Mesenchymal stem cell (in vitro differentiated cells and primary cell): ENCODE data around the gene ZNF578.
"Not testable (repeated sequence)": the region's sequence is repeated elsewhere in the genome, so short reads cannot be mapped to it uniquely, and the experiment has no call there.

ENCODE experiments used
- DNase-seq: peaks from one replicate; pipeline ENCODE4 v3.0.0-alpha.2; 2013
- H2AFZ ChIP-seq: one replicate; pipeline ENCODE4 v1.6.1; 2013; ENCODE audit warnings: low read depth, mild to moderate bottlenecking, control low read depth, inconsistent platforms, low read length, moderate library complexity
- H2AK5ac ChIP-seq: 2 replicates; pipeline ENCODE4 v1.6.1; 2013; ENCODE audit warnings: low read length, moderate library complexity, mild to moderate bottlenecking, inconsistent platforms; ENCODE audit not compliant: severe bottlenecking
- H2BK120ac ChIP-seq: one replicate; pipeline ENCODE4 v1.6.1; 2013; ENCODE audit warnings: low read depth, mild to moderate bottlenecking, inconsistent platforms, low read length, moderate library complexity
- H2BK12ac ChIP-seq, 2 experiments: one replicate each; pipeline ENCODE4 v1.6.1; 2013; ENCODE audit warnings: inconsistent platforms in 2 of 2, low read length in 2 of 2, mild to moderate bottlenecking in 2 of 2, moderate library complexity in 2 of 2, control low read depth in 1 of 2
- H2BK15ac ChIP-seq: one replicate; pipeline ENCODE4 v1.6.1; 2013; ENCODE audit warnings: mild to moderate bottlenecking, low read depth, inconsistent platforms; ENCODE audit not compliant: poor library complexity, severe bottlenecking
- H2BK5ac ChIP-seq: 2 replicates; pipeline ENCODE4 v1.6.1; 2013; ENCODE audit warnings: low read depth, mild to moderate bottlenecking, low read length, control low read depth, inconsistent platforms; ENCODE audit not compliant: poor library complexity, severe bottlenecking
- H3K14ac ChIP-seq, 2 experiments: one replicate each; pipeline ENCODE4 v1.6.1; 2013; ENCODE audit warnings: inconsistent platforms in 2 of 2, low read length in 2 of 2, control low read depth in 1 of 2, mild to moderate bottlenecking in 1 of 2, moderate library complexity in 1 of 2
- H3K18ac ChIP-seq, 2 experiments: one replicate each; pipeline ENCODE4 v1.6.1; 2013; ENCODE audit warnings: inconsistent platforms in 2 of 2, low read length in 2 of 2, control low read depth in 1 of 2, low read depth in 1 of 2, mild to moderate bottlenecking in 1 of 2
- H3K23ac ChIP-seq, 2 experiments: one replicate each; pipeline ENCODE4 v1.6.1; 2013; ENCODE audit warnings: inconsistent platforms in 2 of 2, low read length in 2 of 2, mild to moderate bottlenecking in 2 of 2, moderate library complexity in 2 of 2, control low read depth in 1 of 2
- H3K27ac ChIP-seq: 2 replicates; pipeline ENCODE4 v1.5.1; 2013; ENCODE audit warnings: mild to moderate bottlenecking, moderate library complexity, low read length, control low read depth, inconsistent platforms; ENCODE audit not compliant: poor library complexity, severe bottlenecking
- H3K27me3 ChIP-seq, 2 experiments: 2 replicates each; pipeline versions ENCODE4 v1.6.1 to v1.7.0; 2013; ENCODE audit warnings: low read length in 2 of 2, mild to moderate bottlenecking in 2 of 2, moderate library complexity in 2 of 2, control low read depth in 1 of 2, inconsistent platforms in 1 of 2; ENCODE audit not compliant: control insufficient read depth in 1 of 2, insufficient read depth in 1 of 2
- H3K36me3 ChIP-seq, 2 experiments: 2 replicates each; pipeline versions ENCODE4 v1.6.1 to v1.7.0; 2013; ENCODE audit warnings: low read length in 2 of 2, control low read depth in 1 of 2, inconsistent platforms in 1 of 2, low read depth in 1 of 2, mild to moderate bottlenecking in 1 of 2; ENCODE audit not compliant: insufficient read depth in 2 of 2, control insufficient read depth in 1 of 2
- H3K4ac ChIP-seq, 2 experiments: one replicate each; pipeline ENCODE4 v1.6.1; 2013; ENCODE audit warnings: inconsistent platforms in 2 of 2, low read length in 2 of 2, mild to moderate bottlenecking in 2 of 2, moderate library complexity in 2 of 2, control low read depth in 1 of 2, low read depth in 1 of 2
- H3K4me1 ChIP-seq: 2 replicates; pipeline ENCODE4 v1.6.1; 2013; ENCODE audit warnings: low read depth, low read length, control low read depth; ENCODE audit not compliant: control insufficient read depth, insufficient read depth
- H3K4me2 ChIP-seq: 2 replicates; pipeline ENCODE4 v1.6.1; 2013; ENCODE audit warnings: low read length, mild to moderate bottlenecking, inconsistent platforms; ENCODE audit not compliant: poor library complexity, severe bottlenecking
- H3K4me3 ChIP-seq, 2 experiments: 2 replicates each; pipeline versions ENCODE4 v1.5.1 to v1.7.0; 2013; ENCODE audit warnings: low read length in 2 of 2, mild to moderate bottlenecking in 2 of 2, control low read depth in 1 of 2, low read depth in 1 of 2; ENCODE audit not compliant: insufficient read depth in 1 of 2
- H3K79me1 ChIP-seq: replicated peaks from 2 replicates; pipeline ENCODE4 v1.6.1; 2013; ENCODE audit warnings: mild to moderate bottlenecking, control low read depth, low read length, inconsistent platforms; ENCODE audit not compliant: poor library complexity, severe bottlenecking
- H3K9ac ChIP-seq: 2 replicates; pipeline ENCODE4 v1.7.0; 2013; ENCODE audit warnings: mild to moderate bottlenecking, low read length, moderate library complexity
- H3K9me3 ChIP-seq: 2 replicates; pipeline ENCODE4 v1.7.0; 2013; ENCODE audit warnings: mild to moderate bottlenecking, low read length; ENCODE audit not compliant: control insufficient read depth
- H4K8ac ChIP-seq: one replicate; pipeline ENCODE4 v1.6.1; 2013; ENCODE audit warnings: inconsistent platforms, mild to moderate bottlenecking, low read length, moderate library complexity
- H4K91ac ChIP-seq: one replicate; pipeline ENCODE4 v1.6.1; 2013; ENCODE audit warnings: mild to moderate bottlenecking, low read length, inconsistent platforms
- WGBS: methylation state at CpG from one replicate; pipeline ENCODE4 v1.1.7; 2013; ENCODE audit warnings: mixed read lengths; 5-methylcytosine and 5-hydroxymethylcytosine counted together

Gene ZNF578

DNA sequence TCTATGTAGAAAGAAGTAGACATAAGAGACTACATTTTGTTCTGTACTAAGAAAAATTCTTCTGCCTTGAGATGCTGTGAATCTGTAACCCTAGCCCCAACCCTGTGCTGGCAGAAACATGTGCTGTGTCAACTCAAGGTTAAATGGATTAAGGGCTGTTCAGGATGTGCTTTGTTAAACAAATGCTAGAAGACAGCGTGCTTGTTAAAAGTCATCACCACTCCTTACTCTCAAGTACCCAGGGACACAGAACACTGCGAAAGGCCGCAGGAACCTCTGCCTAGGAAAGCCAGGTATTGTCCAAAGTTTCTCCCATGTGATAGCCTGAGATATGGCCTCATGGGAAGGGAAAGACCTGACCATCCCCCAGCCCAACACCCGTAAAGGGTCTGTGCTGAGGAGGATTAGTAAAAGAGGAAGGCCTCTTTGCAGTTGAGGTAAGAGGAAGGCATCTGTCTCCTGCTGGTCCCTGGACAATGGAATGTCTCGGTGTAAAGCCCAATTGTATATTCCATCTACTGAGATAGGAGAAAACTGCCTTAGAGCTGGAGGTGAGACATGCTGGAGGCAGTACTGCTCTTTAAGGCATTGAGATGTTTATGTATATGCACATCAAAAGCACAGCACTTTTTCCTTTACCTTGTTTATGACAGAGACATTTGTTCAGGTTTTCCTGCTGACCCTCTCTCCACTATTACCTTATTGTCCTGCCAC, 105.5 kb downstream of the ZNF578 start:
- H3K4me3 ChIP-seq, H3K27ac ChIP-seq, H2BK5ac ChIP-seq, DNase-seq, H3K4me1 ChIP-seq, H3K14ac ChIP-seq, H3K23ac ChIP-seq, H3K27me3 ChIP-seq, H3K4ac ChIP-seq, H2BK15ac ChIP-seq, H4K8ac ChIP-seq, H2AFZ ChIP-seq, H2BK120ac ChIP-seq, H3K9ac ChIP-seq, H2BK12ac ChIP-seq, H3K4me2 ChIP-seq, H3K18ac ChIP-seq, H2AK5ac ChIP-seq, H4K91ac ChIP-seq: not testable (repeated sequence)
- Histone ChIP-seq H3K36me3 (peaks cover 53 to 61% of the 10 kb centered on the region in 2 experiments), H3K79me1 (peaks cover 18% of the 10 kb centered on the region), H3K9me3 (peaks cover 87% of the 10 kb centered on the region)
- 77% methylated on average over 2 of the region's 5 CpGs for WGBS

DNA sequence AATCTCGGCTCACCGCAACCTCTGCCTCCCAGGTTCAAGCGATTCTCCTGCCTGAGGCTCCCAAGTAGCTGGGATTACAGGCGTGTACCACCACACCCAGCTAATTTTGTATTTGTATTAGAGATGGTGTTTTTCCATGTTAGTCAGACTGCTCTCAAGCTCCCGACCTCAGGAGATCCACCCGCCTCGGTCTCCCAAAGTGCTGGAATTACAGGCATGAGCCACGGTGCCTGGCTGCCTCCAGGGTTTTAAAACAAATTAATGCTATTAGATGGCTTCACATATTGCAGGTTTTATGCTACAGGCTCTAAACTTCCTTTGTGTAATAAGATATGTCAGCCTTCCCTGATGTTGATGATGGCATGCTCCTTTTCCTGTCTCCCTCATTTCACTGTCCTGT, 108.3 kb downstream of the ZNF578 start:
- Histone ChIP-seq H3K4me3 (peak overlapping the region in 1 of 2 experiments; percentile 35), H3K9me3 (peaks cover 85% of the 10 kb centered on the region), H3K79me1 (peaks cover 15% of the 10 kb centered on the region), H3K36me3 (peaks cover 48 to 49% of the 10 kb centered on the region in 2 experiments)
- not testable (repeated sequence) for H4K8ac ChIP-seq, H3K4me1 ChIP-seq, H3K27me3 ChIP-seq, H2BK15ac ChIP-seq, H3K14ac ChIP-seq, H3K4me2 ChIP-seq, H3K9ac ChIP-seq, H3K27ac ChIP-seq, H2BK5ac ChIP-seq, H2BK120ac ChIP-seq, H4K91ac ChIP-seq, H2AK5ac ChIP-seq, H3K4ac ChIP-seq, H3K23ac ChIP-seq, H2BK12ac ChIP-seq, DNase-seq, H3K18ac ChIP-seq, H2AFZ ChIP-seq
- WGBS, result 98% methylated on average over 7 of the region's 8 CpGs
